HG02981 (cell line): ENCODE measurements around the gene STAT6.

Source experiments
- ATAC-seq: cut with Tn5 transposase; IDR thresholded peaks from one replicate; pipeline ENCODE4 v1.9.1; 2021; ENCODE audit warnings: mild to moderate bottlenecking, moderate library complexity; ENCODE audit not compliant: unreplicated experiment

The STAT6 gene

DNA sequence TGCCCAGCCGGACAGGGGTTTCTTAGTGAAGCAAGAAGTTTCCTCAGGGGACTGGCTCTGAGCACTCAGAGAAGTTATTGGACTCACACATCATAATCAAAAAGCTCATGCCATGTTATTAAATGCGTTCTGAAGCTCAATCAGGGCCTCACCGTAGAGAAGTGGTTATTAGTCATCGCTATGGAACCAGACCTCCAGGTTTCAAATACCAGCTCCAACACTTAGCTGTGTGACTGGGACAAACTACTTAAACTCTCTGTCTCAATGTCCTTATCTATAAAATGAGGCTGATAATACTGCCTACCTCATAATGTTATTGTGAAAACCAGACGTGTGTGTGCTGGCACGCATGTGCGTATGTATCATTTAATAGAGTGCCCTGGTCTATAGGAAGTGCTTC, 7.3 kb downstream of the STAT6 start:
- no peak for ATAC-seq

- no peak for ATAC-seq
Measured at GRCh38 chr12:57101892-57102695, 9.1 kb downstream of the STAT6 start.

GRCh38 chr12:57099766-57100165, 11.4 kb downstream of the STAT6 start:
- no peak for ATAC-seq

DNA sequence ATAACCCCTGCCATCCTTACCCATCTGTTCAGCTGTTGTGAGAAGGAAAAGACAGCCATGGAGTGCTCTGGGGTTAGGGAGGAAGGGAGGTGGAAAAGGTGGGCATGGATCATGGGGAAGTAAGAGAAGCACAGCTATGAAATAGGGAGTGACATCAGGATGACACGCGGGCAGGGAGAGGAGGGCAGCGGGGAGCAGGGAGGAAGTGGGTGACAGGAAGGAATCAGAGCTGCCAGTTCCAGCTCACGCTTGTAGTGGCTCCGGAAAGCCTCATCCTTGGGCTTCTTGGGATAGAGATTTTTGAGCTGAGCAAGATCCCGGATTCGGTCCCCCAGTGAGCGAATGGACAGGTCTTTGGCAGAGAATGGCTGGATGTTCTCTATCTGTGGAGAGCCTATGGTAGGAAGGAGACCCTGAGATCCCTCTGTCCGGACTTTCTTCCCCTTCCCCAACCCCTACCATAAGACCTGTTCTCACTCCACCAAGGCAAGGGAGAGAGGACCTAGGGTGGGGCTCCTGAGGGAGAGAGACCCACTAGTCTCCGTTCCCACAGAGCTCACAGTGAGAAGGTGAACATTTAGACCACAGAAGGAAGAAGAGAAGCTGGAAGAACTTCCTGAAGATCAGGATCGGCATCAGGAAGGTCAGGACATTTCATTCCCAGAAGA, 12.0 kb downstream of the STAT6 start:
- no peak for ATAC-seq

- ATAC-seq: no peak
Measured at GRCh38 chr12:57098546-57098945, 12.6 kb downstream of the STAT6 start.

GRCh38 chr12:57097554-57097835, 13.7 kb downstream of the STAT6 start:
- ATAC-seq: no peak

DNA sequence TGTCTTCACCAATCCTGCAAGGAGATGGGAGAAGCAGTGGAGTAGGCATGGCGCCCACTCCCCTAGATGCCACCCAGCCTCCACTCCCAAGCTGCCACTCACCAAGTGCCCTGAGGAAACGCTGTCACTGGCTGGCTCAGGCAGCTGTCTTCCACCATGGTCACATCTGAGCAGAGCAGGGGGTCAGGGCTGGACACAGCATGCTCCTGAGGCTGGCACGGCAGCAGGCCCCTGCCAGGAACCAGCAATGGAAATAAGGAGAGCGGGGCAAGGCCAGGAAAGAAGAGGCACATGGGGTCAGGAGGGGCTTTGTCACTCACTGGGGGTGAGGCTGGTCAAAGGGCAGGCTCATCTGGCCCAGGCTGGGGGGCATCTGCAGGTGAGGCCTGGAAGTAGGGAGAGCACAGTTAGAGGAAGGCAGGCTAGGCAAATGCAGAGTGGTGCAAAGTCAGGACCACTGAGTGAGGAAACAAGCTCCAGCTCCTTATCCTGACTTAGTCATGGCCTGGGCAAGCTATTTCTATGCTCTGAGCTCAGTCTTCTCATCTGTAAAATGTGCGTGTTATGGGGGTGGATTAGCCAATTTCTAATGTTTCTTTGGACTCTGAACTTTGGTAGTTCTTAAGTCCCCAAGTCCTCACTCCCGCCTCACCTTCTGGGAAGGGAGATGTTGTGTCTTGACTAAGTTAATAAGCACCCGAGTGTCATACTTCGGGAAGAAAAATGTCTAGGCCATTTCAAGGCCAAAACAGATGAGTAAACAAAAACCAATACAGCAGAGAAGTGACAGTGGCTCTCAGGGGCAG, 14.2 kb downstream of the STAT6 start:
- ATAC-seq: no peak

DNA sequence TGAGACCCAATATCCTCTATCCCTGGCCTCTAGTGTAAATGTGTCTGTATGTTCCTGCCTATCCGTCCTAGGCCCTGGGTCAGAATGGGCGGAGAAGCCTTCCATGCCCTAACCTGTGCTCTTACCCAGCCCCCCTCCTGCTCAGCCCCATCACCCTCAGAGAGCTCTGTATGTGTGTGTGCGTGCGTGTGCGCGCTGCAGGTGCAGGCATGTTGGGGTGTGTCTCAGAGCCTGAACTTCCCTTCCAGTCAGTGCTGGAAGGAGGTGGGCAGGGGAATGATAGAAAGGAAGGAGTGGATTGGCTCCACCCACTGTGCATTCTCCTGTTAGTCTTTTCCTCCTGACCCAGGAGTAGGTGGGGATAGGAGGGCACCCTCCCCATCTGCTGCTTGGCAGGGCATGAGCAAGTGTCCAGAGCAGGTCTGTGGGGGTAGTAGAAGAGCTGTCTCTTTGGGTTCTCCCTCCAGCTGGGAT, 15.0 kb downstream of the STAT6 start:
- ATAC-seq: no peak

GRCh38 chr12:57095440-57095839, 15.7 kb downstream of the STAT6 start:
- ATAC-seq: no peak

DNA sequence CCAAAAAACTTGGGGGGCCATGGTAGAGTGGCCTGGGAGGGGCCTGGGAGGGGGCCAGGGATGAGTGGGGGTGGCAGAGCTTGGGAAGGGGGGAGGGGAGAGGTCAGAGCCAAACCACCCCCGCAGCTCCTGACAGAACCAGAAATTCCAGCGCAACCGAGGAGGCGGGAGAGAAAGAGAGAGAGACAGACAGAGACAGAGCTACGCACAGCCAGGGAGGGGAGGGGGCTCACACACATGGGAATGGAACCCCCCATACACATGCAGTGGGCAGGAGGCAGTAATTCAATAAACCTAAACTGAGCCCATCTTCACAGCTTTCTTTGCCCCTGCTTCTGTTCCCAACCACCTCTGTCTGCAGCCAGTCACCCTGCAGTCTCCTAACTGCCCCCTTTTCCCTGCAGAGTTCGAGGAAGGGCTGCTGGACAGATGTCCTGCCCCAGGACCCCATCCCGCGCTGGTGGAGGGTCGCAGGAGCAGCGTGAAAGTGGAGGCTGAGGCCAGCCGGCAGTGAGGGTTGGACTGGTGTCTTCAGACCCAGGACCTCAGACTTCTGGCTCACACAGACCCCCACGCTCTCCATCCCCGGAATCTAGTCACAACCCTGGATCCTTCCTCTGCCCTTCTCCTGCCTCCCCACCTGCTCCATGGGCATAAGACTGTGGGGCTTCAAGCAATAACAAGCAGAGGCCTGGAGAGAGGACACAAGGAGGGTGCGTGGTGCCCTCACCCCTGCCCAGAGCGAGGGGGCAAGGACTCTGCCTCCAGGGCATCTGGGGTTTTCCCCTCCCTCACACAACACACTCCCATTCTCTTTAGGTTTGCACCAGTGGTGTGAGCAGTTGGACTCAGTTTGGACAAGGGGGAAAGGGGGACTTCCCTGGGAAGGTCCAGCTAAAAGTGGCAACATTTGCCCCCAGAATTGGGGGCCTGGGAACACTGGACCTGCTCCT, 16.7 kb downstream of the STAT6 start:
- no peak for ATAC-seq

DNA sequence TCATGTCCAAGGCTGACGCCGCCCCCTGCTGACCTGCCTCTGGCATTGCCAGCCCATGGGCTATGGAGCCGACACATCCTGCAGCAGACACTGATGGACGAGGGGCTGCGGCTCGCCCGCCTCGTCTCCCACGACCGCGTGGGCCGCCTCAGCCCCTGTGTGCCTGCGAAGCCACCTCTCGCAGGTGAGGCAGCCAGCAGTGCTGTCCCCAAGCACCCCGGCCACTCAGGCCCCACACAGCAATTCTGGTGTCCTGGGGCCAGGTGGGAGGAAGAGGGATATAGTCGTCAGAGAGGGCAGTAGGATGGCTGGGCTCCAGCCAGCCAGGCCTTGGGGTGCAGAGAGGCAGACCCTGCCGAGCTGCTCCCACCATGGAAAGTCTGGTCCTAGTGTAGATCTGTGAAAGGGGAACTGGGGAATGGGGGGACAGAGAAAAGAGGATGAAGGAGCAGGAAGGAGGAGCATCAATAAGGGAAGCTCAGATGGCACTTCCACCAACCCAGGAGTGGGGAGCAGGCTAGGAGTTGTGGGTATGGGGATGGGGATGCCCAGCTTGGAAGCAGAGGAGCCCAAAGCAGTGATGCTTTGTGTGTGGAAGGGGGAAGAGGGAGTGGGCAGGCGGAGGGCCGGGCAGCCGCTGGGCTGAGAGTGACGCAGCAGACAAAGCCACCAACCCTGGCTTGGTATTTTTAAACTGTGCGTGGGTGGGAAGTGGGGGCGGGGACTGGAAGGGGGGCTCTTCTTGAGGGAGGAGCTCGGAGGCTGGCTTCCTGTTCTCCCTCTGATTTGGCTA, 17.6 kb downstream of the STAT6 start:
- no peak for ATAC-seq

DNA sequence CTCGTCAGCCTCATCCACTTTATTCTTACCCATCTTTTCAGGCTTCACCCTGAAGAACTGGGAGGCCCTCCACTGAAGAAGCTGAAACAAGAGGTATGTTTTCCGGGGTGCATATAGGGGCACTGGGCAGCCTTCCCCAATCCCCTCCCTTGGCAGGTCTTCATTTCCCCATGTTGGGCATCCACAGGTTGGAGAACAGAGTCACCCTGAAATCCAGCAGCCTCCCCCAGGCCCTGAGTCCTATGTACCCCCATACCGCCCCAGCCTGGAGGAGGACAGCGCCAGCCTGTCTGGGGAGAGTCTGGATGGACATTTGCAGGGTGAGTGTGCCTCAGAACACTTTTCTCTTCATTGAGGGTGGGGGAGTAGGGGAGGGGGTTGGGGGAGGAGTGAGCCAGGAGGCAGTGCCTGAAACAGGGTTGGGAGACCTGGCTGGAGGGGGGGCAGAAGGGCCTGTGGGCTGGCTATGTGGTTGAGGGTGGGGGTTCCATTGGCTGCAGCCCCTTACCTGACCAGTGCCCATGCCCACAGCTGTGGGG, 18.2 kb downstream of the STAT6 start:
- ATAC-seq: no peak

DNA sequence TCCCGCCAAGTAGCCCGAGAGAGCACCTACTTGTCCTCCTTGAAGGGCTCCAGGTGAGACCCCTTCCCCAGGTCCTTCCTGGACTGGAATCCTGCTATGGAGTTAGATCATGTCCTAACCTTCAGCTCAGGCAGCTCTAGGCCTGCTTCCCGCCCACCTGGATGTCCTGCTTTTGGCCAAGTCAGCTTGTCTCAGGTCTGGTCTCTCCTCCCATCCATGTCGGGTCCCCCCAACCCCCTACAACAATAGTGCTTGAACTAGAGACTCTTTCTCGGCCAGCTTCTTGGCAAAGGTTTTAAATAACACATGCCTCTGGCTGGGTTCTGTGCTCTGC, 18.7 kb downstream of the STAT6 start:
- ATAC-seq: no peak

DNA sequence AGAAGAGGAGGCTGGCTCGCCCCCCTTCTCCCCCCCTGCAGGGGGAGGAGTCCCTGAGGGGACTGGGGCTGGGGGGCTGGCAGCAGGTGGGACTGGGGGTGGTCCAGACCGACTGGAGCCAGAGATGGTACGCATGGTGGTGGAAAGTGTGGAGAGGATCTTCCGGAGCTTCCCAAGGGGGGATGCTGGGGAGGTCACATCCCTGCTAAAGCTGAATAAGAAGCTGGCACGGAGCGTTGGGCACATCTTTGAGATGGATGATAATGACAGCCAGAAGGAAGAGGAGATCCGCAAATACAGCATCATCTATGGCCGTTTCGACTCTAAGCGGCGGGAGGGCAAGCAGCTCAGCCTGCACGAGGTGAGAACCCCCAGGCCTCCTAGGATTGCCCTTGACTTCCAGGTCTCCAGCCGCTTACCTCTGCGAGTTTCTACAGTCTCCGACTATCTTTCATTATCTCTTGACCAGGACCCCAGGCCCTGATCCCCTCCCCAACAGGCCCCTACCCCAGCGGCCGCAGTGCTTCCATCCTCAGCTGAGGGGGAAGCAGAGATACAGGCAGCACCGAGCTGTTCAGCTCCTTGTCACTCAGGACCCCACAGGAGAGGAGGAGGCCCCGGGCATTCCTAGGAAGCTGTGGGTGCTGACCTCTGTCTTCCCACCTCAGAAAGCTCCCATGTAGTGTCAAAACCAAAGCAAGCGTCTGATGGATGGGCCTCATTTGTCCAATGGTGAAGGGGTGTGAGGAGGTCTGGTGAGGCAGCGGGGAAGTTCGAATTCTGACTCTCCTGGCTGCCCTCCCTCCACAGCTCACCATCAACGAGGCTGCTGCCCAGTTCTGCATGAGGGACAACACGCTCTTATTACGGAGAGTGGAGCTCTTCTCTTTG, 19.3 kb downstream of the STAT6 start:
- no peak for ATAC-seq

DNA sequence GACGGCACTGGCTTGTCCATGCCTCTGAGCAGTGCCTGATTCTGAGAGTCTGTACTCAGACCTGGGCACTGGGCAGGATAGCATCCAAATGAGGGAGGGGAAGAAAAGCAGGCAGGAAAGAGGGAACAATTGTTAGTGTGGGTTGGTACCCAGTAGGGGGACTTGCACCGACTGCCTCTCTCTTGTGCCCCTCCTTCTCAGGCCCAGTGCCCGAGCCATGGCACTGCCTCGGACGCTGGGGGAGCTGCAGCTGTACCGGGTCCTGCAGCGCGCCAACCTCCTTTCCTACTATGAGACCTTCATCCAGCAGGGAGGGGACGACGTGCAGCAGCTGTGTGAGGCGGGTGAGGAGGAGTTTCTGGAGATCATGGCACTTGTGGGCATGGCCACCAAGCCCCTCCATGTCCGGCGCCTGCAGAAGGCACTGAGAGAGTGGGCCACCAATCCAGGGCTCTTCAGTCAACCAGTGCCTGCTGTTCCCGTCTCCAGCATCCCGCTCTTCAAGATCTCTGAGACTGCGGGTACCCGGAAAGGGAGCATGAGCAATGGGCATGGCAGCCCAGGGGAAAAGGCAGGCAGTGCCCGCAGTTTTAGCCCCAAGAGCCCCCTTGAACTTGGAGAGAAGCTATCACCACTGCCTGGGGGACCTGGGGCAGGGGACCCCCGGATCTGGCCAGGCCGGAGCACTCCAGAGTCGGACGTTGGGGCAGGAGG, 20.1 kb downstream of the STAT6 start:
- ATAC-seq: no peak

GRCh38 chr12:57090490-57090889, 20.7 kb downstream of the STAT6 start:
- ATAC-seq: no peak

GRCh38 chr12:57089271-57090245, 21.6 kb downstream of the STAT6 start:
- no peak for ATAC-seq
